ENCODE data around the gene ARRDC2. TPM values are rescaled to one million over a fixed set of nuclear protein-coding genes. Genes with fewer than 3 reads are reported as not detected.
"Not testable (repeated sequence)": the region's sequence is repeated elsewhere in the genome, so short reads cannot be mapped to it uniquely, and the experiment has no call there.

The ARRDC2 gene
- total and polyA plus RNA-seq, 2 experiments from 2014 or later, result 3.9 to 5.5 TPM

GRCh38 chr19:17985037-17985818 lies 22.7 kb upstream of the ARRDC2 start:
- Histone ChIP-seq H3K4me3 (no peak overlapping the region), H3K79me2 (no peaks in the 10 kb centered on the region), H3K36me3 (replicated peaks; ENCODE audit: insufficient read depth, low read depth) (no peaks in the 10 kb centered on the region), H3K4me1 (ENCODE audit: insufficient read depth) (no peaks in the 10 kb centered on the region), H3K9me3 (ENCODE audit: low read depth) (no peaks in the 10 kb centered on the region), H3K9me2 (replicated peaks; ENCODE audit: insufficient read depth) (no peaks in the 10 kb centered on the region), H4K20me1 (ENCODE audit: insufficient read depth, poor library complexity, severe bottlenecking) (no peaks in the 10 kb centered on the region), H2AFZ (no peak overlapping the region), H3K27me3 (no peaks in the 10 kb centered on the region), H3K4me2 (no peak overlapping the region), H3K27ac (no peak overlapping the region)
- no peak for TF ChIP-seq EZH2 (IDR thresholded peaks at IDR 0.05; ENCODE audit: borderline replicate concordance)
- TF ChIP-seq CTCF (IDR thresholded peaks at IDR 0.05; ENCODE audit: poor library complexity), result no peak
- no peak for TF ChIP-seq EZH2phosphoT487 (IDR thresholded peaks at IDR 0.05; ENCODE audit: low read depth, severe bottlenecking, unreplicated experiment)
- WGBS (ENCODE audit: low lambda C conversion rate, missing lambda C conversion rate), result 83% methylated on average over 17 of the region's 17 CpGs
- DNase-seq (ENCODE audit: low spot score), result peak; percentile 6

GRCh38 chr19:17986569-17986968 lies 21.4 kb upstream of the ARRDC2 start:
- H3K27me3 ChIP-seq; H3K79me2 ChIP-seq; H3K4me2 ChIP-seq; H3K4me1 ChIP-seq (ENCODE audit: insufficient read depth); H3K27ac ChIP-seq; H3K9me3 ChIP-seq (ENCODE audit: low read depth); H3K4me3 ChIP-seq; H3K36me3 ChIP-seq (replicated peaks; ENCODE audit: insufficient read depth, low read depth); H4K20me1 ChIP-seq (ENCODE audit: insufficient read depth, poor library complexity, severe bottlenecking); DNase-seq (ENCODE audit: low spot score); H2AFZ ChIP-seq; H3K9me2 ChIP-seq (replicated peaks; ENCODE audit: insufficient read depth): not testable (repeated sequence)
- 92% methylated on average over 8 of the region's 8 CpGs for WGBS (ENCODE audit: low lambda C conversion rate, missing lambda C conversion rate)

- H3K4me3 ChIP-seq, result no peak overlapping the region
- H3K4me1 ChIP-seq (ENCODE audit: insufficient read depth), result no peaks in the 10 kb centered on the region
- H3K79me2 ChIP-seq, result no peaks in the 10 kb centered on the region
- TF ChIP-seq EZH2 (IDR thresholded peaks at IDR 0.05; ENCODE audit: borderline replicate concordance) (no peak), EZH2phosphoT487 (IDR thresholded peaks at IDR 0.05; ENCODE audit: low read depth, severe bottlenecking, unreplicated experiment) (no peak), CTCF (IDR thresholded peaks at IDR 0.05; ENCODE audit: poor library complexity) (no peak)
- H3K9me2 ChIP-seq (replicated peaks; ENCODE audit: insufficient read depth), result no peaks in the 10 kb centered on the region
- H4K20me1 ChIP-seq (ENCODE audit: insufficient read depth, poor library complexity, severe bottlenecking), result no peaks in the 10 kb centered on the region
- no peaks in the 10 kb centered on the region for H3K36me3 ChIP-seq (replicated peaks; ENCODE audit: insufficient read depth, low read depth)
- H3K27me3 ChIP-seq, result no peaks in the 10 kb centered on the region
- 97% methylated on average over 13 of the region's 13 CpGs for WGBS (ENCODE audit: low lambda C conversion rate, missing lambda C conversion rate)
- no peak for DNase-seq (ENCODE audit: low spot score)
- no peak overlapping the region for H3K4me2 ChIP-seq
- H3K27ac ChIP-seq, result no peak overlapping the region
- H2AFZ ChIP-seq, result no peak overlapping the region
- H3K9me3 ChIP-seq (ENCODE audit: low read depth), result no peaks in the 10 kb centered on the region
These were observed 19.8 kb upstream of the ARRDC2 start for GRCh38 chr19:17988161-17988560.

GRCh38 chr19:17989425-17990094 lies 18.4 kb upstream of the ARRDC2 start:
- no peaks in the 10 kb centered on the region for H3K36me3 ChIP-seq (replicated peaks; ENCODE audit: insufficient read depth, low read depth)
- no peaks in the 10 kb centered on the region for H3K27me3 ChIP-seq
- no peaks in the 10 kb centered on the region for H3K4me1 ChIP-seq (ENCODE audit: insufficient read depth)
- no peaks in the 10 kb centered on the region for H4K20me1 ChIP-seq (ENCODE audit: insufficient read depth, poor library complexity, severe bottlenecking)
- TF ChIP-seq EZH2 (IDR thresholded peaks at IDR 0.05; ENCODE audit: borderline replicate concordance), result no peak
- no peak for TF ChIP-seq EZH2phosphoT487 (IDR thresholded peaks at IDR 0.05; ENCODE audit: low read depth, severe bottlenecking, unreplicated experiment)
- TF ChIP-seq CTCF (IDR thresholded peaks at IDR 0.05; ENCODE audit: poor library complexity), result no peak
- H2AFZ ChIP-seq, result no peak overlapping the region
- 93% methylated on average over 16 of the region's 16 CpGs for WGBS (ENCODE audit: low lambda C conversion rate, missing lambda C conversion rate)
- H3K27ac ChIP-seq, result no peak overlapping the region
- no peak overlapping the region for H3K4me3 ChIP-seq
- H3K79me2 ChIP-seq, result no peaks in the 10 kb centered on the region
- H3K4me2 ChIP-seq, result no peak overlapping the region
- H3K9me2 ChIP-seq (replicated peaks; ENCODE audit: insufficient read depth), result no peaks in the 10 kb centered on the region
- H3K9me3 ChIP-seq (ENCODE audit: low read depth), result no peaks in the 10 kb centered on the region
- DNase-seq (ENCODE audit: low spot score), result no peak
